CD14-positive monocyte (primary cell): ENCODE measurements around the gene FOXP4. TPM values are rescaled to one million over a fixed set of nuclear protein-coding genes. Genes with fewer than 3 reads are reported as not detected.

Experiments used
- DNase-seq, 3 donors: peaks; one replicate each; pipeline ENCODE4 v3.0.0-alpha.2; 2011 to 2022
- H2AFZ ChIP-seq: 2 replicates; pipeline ENCODE4 v1.6.0; 2012; ENCODE audit warnings: mild to moderate bottlenecking, low read depth, low read length, inconsistent platforms; ENCODE audit not compliant: insufficient read depth, poor library complexity, severe bottlenecking
- H3K27ac ChIP-seq, 2 donors: 1 replicate in 1 of 2; 2 replicates in 1 of 2; pipeline ENCODE4 v1.5.1; 2012 to 2013; ENCODE audit warnings: low read length in 2 of 2, control low read depth in 1 of 2, inconsistent platforms in 1 of 2, low read depth in 1 of 2, mild to moderate bottlenecking in 1 of 2
- H3K27me3 ChIP-seq, 2 donors: one replicate each; pipeline versions ENCODE4 v1.6.0 to v1.6.1; 2011 to 2013; ENCODE audit warnings: low read length in 2 of 2; ENCODE audit not compliant: control insufficient read depth in 2 of 2, insufficient read depth in 2 of 2
- H3K36me3 ChIP-seq, 2 donors: replicated peaks in 1 of 2; 1 replicate in 1 of 2; 2 replicates in 1 of 2; pipeline versions ENCODE4 v1.5.1 to v1.6.1; 2012 to 2013; ENCODE audit warnings: low read length in 2 of 2, control low read depth in 1 of 2, inconsistent platforms in 1 of 2, mild to moderate bottlenecking in 1 of 2; ENCODE audit not compliant: insufficient read depth in 2 of 2, control insufficient read depth in 1 of 2
- H3K4me1 ChIP-seq, 2 donors: 1 replicate in 1 of 2; 2 replicates in 1 of 2; pipeline versions ENCODE4 v1.5.1 to v1.6.1; 2012 to 2013; ENCODE audit warnings: low read length in 2 of 2, control low read depth in 1 of 2, inconsistent platforms in 1 of 2, mild to moderate bottlenecking in 1 of 2, moderate library complexity in 1 of 2; ENCODE audit not compliant: insufficient read depth in 2 of 2, control insufficient read depth in 1 of 2
- H3K4me2 ChIP-seq: replicated peaks from 2 replicates; pipeline ENCODE3; 2012; ENCODE audit warnings: low read length, moderate library complexity, mild to moderate bottlenecking; ENCODE audit not compliant: poor library complexity, severe bottlenecking; ENCODE audit errors: extremely low read depth
- H3K4me3 ChIP-seq, 3 experiments: fragments of 200-600 bp in 1 of 3; sonication (generic) in 1 of 3; replicated peaks in 1 of 3; 1 replicate in 2 of 3; 2 replicates in 1 of 3; pipeline ENCODE4 v1.5.1; 2011 to 2013; ENCODE audit warnings: low read length in 3 of 3, mild to moderate bottlenecking in 3 of 3, control low read depth in 2 of 3, low read depth in 2 of 3, inconsistent platforms in 1 of 3, moderate library complexity in 1 of 3
- H3K79me2 ChIP-seq: 2 replicates; pipeline ENCODE4 v1.6.0; 2012; ENCODE audit warnings: mild to moderate bottlenecking, control low read depth, inconsistent platforms, low read length, moderate library complexity; ENCODE audit not compliant: insufficient read depth
- H3K9ac ChIP-seq: 2 replicates; pipeline ENCODE4 v1.6.0; 2017; ENCODE audit warnings: low read length, mild to moderate bottlenecking; ENCODE audit not compliant: insufficient read depth, poor library complexity, severe bottlenecking
- H3K9me3 ChIP-seq, 2 donors: replicated peaks in 1 of 2; 1 replicate in 1 of 2; 2 replicates in 1 of 2; pipeline versions ENCODE4 v1.5.1 to v1.6.1; 2012 to 2013; ENCODE audit warnings: low read length in 2 of 2, control low read depth in 1 of 2; ENCODE audit not compliant: control insufficient read depth in 1 of 2, insufficient read depth in 1 of 2
- H4K20me1 ChIP-seq: 2 replicates; pipeline ENCODE4 v1.6.0; 2012; ENCODE audit warnings: mild to moderate bottlenecking, low read length, control low read depth, moderate library complexity; ENCODE audit not compliant: insufficient read depth
- H3K27ac Mint-ChIP-seq, 7 donors: one replicate each; pipeline ENCODE4 v1.8.0; 2020; ENCODE audit warnings: mild to moderate bottlenecking in 7 of 7, mixed read lengths in 7 of 7, moderate library complexity in 6 of 7, inconsistent platforms in 2 of 7
- H3K27me3 Mint-ChIP-seq, 3 donors: one replicate each; pipeline ENCODE4 v1.8.0; 2021 to 2022; ENCODE audit warnings: low read depth in 3 of 3, mild to moderate bottlenecking in 3 of 3, mixed read lengths in 3 of 3, moderate library complexity in 3 of 3, inconsistent platforms in 1 of 3
- H3K36me3 Mint-ChIP-seq, 2 donors: one replicate each; pipeline ENCODE4 v1.8.0; 2020; ENCODE audit warnings: mixed read lengths in 2 of 2, inconsistent platforms in 1 of 2, mild to moderate bottlenecking in 1 of 2
- H3K4me1 Mint-ChIP-seq: one replicate; pipeline ENCODE4 v1.8.0; 2020; ENCODE audit warnings: mild to moderate bottlenecking, mixed read lengths
- H3K4me3 Mint-ChIP-seq, 2 donors: one replicate each; pipeline ENCODE4 v1.8.0; 2020; ENCODE audit warnings: mild to moderate bottlenecking in 2 of 2, mixed read lengths in 2 of 2, moderate library complexity in 1 of 2
- H3K9me3 Mint-ChIP-seq, 7 donors: one replicate each; pipeline ENCODE4 v1.8.0; 2020 to 2022; ENCODE audit warnings: mixed read lengths in 7 of 7, mild to moderate bottlenecking in 6 of 7, moderate library complexity in 6 of 7, inconsistent platforms in 2 of 7
- WGBS: methylation state at CpG from one replicate; pipeline ENCODE4 v1.1.5; 2013; ENCODE audit warnings: missing lambda C conversion rate; ENCODE audit not compliant: insufficient coverage; 5-methylcytosine and 5-hydroxymethylcytosine counted together
- intact Hi-C, 2 donors: fragments of 100-400 bp; cut with micrococcal nuclease; formaldehyde crosslinking; loops; one replicate each; pipeline versions ENCODE4 v1.15.0 to v1.15.1; 2023
- polyA plus RNA-seq, 3 donors: library from polyadenylated mRNA; depleted of rRNA in 1 of 3; unstranded in 2 of 3; stranded (reverse) in 1 of 3; fragments of 300-500 nt in 2 of 3; fragments of >200 nt in 1 of 3; fragmentation: Illumina TruSeq in 2 of 3; gene quantifications; 1 replicate in 2 of 3; 2 replicates in 1 of 3; pipeline ENCODE4 v1.2.3, GENCODE V29; 2012 to 2021
- TF ChIP-seq, protein P1 (sequence below): fragments of 200-600 bp; IDR thresholded peaks from one replicate; pipeline ENCODE4 v1.8.0; 2022; ENCODE audit warnings: antibody characterized with exemption, mild to moderate bottlenecking

The FOXP4 gene
- polyA plus RNA-seq, 3 donors, result 0.62 to 7.6 (median 0.65) TPM

DNA sequence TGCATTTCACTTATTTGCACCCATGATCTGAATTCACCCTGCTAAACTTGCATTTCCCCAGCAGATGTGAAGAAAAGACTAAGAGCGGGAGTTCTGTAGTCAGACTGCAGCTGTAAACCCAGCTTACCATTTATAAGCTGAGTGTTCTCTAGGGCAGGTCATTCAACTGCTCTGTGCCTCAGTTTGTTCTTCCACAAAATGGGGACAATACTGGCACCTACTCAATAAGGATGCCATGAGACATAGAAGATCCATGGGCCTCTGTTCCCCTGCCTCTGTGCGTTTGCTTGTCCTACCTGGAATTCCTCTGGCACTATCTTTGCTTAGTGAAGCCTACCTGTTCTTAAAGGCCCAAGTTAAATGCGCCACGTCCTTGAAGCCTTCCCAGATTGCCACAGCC, 79.8 kb downstream of the FOXP4 start:
- TF ChIP-seq, protein P1, sequence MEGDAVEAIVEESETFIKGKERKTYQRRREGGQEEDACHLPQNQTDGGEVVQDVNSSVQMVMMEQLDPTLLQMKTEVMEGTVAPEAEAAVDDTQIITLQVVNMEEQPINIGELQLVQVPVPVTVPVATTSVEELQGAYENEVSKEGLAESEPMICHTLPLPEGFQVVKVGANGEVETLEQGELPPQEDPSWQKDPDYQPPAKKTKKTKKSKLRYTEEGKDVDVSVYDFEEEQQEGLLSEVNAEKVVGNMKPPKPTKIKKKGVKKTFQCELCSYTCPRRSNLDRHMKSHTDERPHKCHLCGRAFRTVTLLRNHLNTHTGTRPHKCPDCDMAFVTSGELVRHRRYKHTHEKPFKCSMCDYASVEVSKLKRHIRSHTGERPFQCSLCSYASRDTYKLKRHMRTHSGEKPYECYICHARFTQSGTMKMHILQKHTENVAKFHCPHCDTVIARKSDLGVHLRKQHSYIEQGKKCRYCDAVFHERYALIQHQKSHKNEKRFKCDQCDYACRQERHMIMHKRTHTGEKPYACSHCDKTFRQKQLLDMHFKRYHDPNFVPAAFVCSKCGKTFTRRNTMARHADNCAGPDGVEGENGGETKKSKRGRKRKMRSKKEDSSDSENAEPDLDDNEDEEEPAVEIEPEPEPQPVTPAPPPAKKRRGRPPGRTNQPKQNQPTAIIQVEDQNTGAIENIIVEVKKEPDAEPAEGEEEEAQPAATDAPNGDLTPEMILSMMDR, result no peak
- Histone ChIP-seq H3K4me1 (peaks cover 6 to 10% of the 10 kb centered on the region in 2 donors), H4K20me1 (no peaks in the 10 kb centered on the region), H3K9me3 (no peaks in the 10 kb centered on the region), H3K27ac (no peak overlapping the region), H2AFZ (no peak overlapping the region), H3K36me3 (no peaks in the 10 kb centered on the region), H3K9ac (no peak overlapping the region), H3K79me2 (no peaks in the 10 kb centered on the region), H3K4me3 (no peak overlapping the region), H3K27me3 (no peaks in the 10 kb centered on the region), H3K4me2 (no peak overlapping the region)
- no peak for DNase-seq
- 89% methylated on average over 4 of the region's 4 CpGs for WGBS
- Mint-ChIP-seq H3K9me3 (peaks cover 0 to 8% (median 3%) of the 10 kb centered on the region in 7 donors), H3K27ac (peak overlapping the region in 3 of 7 donors; percentile 12 to 31 (median 25)), H3K4me3 (no peak overlapping the region), H3K27me3 (peaks cover 3 to 5% (median 5%) of the 10 kb centered on the region in 3 donors), H3K4me1 (peaks cover 10% of the 10 kb centered on the region), H3K36me3 (peaks cover 0 to 3% of the 10 kb centered on the region in 2 donors)
- intact Hi-C loops, result no loop called here

DNA sequence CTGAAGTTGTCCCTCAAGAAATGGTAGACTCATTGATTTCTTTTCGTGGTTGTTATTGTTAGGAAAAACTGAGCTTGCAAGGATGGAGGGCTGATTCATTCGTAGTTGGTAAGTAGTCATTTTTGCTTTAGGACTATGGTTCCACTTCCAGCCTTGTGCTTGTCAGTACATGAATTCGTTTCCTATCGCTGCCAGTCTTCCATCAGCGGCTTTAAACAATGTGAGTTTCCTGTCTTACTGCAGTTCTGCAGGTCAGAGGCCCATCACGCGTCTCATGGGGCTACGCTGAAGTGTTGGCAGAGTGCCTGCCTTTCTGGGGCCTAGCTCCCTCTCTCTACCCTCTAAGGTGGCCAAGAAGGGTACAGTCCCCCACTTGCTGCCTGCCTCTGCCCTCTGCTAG, 80.7 kb downstream of the FOXP4 start:
- H3K4me2 ChIP-seq, result no peak overlapping the region
- no peaks in the 10 kb centered on the region for H3K27me3 ChIP-seq
- H3K9ac ChIP-seq, result no peak overlapping the region
- H3K4me3 ChIP-seq, result no peak overlapping the region
- no peaks in the 10 kb centered on the region for H3K36me3 ChIP-seq
- intact Hi-C loops, result no loop called here
- H2AFZ ChIP-seq, result no peak overlapping the region
- H4K20me1 ChIP-seq, result no peaks in the 10 kb centered on the region
- no peak overlapping the region for H3K27ac ChIP-seq
- peaks cover 6 to 10% of the 10 kb centered on the region in 2 donors for H3K4me1 ChIP-seq
- peaks cover 0 to 5% (median 1%) of the 10 kb centered on the region in 7 donors for H3K9me3 Mint-ChIP-seq
- H3K27ac Mint-ChIP-seq, result no peak overlapping the region
- WGBS, result 29% methylated on average over 7 of the region's 8 CpGs
- peaks cover 10% of the 10 kb centered on the region for H3K4me1 Mint-ChIP-seq
- H3K9me3 ChIP-seq, result no peaks in the 10 kb centered on the region
- no peak overlapping the region for H3K4me3 Mint-ChIP-seq
- H3K27me3 Mint-ChIP-seq, result peaks cover 3 to 7% (median 3%) of the 10 kb centered on the region in 3 donors
- H3K79me2 ChIP-seq, result no peaks in the 10 kb centered on the region
- DNase-seq, result no peak
- H3K36me3 Mint-ChIP-seq, result peaks cover 0 to 3% of the 10 kb centered on the region in 2 donors
- TF ChIP-seq, protein P1, result no peak
